SK-MEL-5 (cell line): ENCODE results near the gene NTRK2. TPM values are rescaled to one million over a fixed set of nuclear protein-coding genes. Genes with fewer than 3 reads are reported as not detected.

Experiments
- DNase-seq: peaks from one replicate; pipeline ENCODE4 v3.0.0-alpha.2; 2016; ENCODE audit warnings: low read depth, low spot score
- in situ Hi-C: cut with HindIII; loops from 2 replicates; pipeline ENCODE4 v1.10.0; 2016; ENCODE audit warnings: low sequenced_read_pairs, high pct_unique_total_duplicates, low pct_unique_long_range_greater_than_20kb
- total RNA-seq: library from RNA; depleted of rRNA; stranded (reverse); fragments of >200 nt; shearing (Covaris generic); gene quantifications from 2 replicates; pipeline ENCODE4 v1.2.3, GENCODE V29; 2014

Gene NTRK2
- total RNA-seq, 1 experiment from 2014 or later: 1.0 TPM

GRCh38 chr9:85016384-85017006 lies 347.0 kb downstream of the NTRK2 start:
- peak; percentile 95 for DNase-seq
- in situ Hi-C loops: no loop called here

DNA sequence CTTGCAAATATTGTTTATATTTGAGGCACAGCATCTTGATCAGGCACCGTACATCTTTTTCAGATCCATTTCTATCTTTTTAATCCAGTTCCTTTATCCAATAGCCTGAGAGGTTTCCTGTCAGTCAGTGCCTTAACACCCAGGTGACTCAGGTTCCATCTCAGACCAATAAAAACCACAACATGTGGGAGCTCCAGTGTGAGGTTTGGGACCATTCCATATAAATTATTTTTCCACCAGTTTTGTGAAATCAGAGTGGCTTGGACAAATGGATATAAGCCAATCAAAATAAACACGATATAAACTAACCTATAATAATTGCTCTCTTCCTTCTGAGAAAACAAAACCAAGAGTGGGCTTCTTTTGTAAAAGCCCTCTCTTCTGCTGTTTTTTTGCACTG lies 351.3 kb downstream of the NTRK2 start:
- in situ Hi-C loops: no loop called here
- DNase-seq: no peak

GRCh38 chr9:85021686-85022085 lies 352.2 kb downstream of the NTRK2 start:
- DNase-seq: no peak
- in situ Hi-C loops: no loop called here

DNA sequence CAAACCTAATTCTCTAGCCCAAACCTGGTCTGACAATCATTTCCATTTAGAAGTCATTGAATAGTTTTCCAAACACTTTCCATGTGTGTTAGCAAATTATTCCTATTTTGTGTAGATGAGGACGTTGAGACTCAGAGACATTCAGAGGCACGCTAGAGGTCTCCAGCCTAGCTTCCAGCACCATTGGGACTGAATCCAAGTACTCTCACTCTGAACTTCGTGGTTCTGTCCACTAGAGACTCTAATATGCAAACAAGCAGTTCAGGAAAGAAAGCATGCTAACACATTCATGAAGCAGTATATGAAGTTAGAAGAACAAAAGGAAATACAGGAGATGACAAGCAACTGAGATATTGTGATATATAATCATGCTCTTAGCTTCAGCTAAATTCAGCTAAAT lies 354.8 kb downstream of the NTRK2 start:
- DNase-seq: no peak
- in situ Hi-C loops: no loop called here

- no peak for DNase-seq
- in situ Hi-C loops: no loop called here
Measured at GRCh38 chr9:85025638-85026037, 356.1 kb downstream of the NTRK2 start.

- in situ Hi-C loops: no loop called here
Measured at GRCh38 chr9:85027870-85028269, 358.3 kb downstream of the NTRK2 start.

DNA sequence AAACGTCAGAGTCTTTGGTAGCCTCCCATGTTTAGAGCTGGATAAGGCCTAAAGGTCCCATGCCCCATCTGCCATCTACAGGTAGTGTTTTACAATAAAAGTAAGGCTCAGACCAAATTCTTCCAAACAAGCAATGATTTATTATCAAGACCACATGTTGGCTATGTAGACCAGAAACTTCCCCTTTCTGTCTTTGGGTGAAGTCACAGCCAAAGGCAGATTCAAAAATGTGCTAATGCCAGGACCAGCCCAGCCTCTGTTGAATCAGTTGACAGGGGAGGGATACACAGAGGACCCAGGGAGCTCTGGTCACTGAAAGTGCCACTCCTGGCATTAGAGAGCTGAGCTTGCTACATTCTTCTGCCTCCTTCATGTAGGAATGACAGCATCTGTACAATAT lies 360.8 kb downstream of the NTRK2 start:
- in situ Hi-C loops: no loop called here

More at GRCh38 chr9:85027870-85028269, 358.3 kb downstream of the NTRK2 start:
- DNase-seq: no peak

DNA sequence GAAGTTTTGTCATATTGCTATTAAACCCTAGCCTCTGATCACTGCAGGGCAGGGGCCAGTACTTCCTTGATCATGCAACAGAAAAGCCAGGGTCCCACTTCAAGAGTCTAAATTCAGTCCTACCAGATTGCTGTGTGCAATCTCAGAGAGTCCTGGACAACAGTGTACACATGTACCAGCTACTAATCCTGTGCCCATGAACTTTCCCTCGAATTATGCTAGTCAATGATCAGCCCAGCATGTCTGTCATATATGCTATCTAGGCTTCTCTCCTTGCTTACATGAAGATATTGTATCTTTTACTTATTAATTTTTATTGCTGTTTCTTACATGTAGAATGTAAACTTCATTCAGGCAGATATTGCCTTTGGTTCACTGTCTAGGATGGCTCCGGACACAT lies 367.0 kb downstream of the NTRK2 start:
- in situ Hi-C loops: no loop called here
- DNase-seq: no peak

More for the DNA sequence above, 360.8 kb downstream of the NTRK2 start:
- no peak for DNase-seq

- DNase-seq: peak; percentile 66
- in situ Hi-C loops: no loop called here
Measured at GRCh38 chr9:85038061-85038460, 368.5 kb downstream of the NTRK2 start.

DNA sequence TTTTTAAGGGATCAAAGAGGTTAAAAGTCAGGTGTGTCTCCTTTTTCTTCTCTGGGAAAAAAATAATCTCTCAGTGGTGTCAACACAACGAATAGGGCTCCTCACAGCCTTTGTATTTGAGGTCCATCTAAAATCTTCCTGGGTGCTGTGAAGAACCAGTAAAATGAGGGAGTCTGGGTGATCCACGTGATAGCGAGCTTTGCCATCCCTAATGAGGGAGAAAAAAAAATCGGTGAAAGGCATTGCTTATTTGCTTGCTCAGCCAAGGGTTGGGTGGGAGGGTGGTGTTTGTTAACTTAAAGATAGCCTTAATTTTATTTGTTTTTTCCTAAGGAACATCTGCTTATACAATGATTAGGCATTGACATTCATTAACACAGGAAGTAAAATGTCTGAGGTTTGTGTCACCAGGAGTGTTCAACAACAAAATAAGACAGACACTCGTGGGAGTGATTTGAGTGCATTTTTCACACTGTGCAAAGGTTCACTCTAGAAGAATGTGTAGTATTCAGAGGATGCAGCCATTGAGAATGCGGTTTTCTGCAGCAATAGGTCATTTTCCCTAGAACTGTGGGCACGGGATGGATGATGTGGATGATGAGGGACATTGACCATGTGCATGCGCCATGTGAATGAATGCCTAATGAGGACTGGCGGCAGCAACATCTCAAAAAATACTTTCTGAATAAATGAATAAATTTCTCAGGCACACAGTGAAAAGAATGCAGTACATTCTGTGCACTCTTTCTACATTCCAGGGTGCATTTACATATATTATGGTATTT lies 369.5 kb downstream of the NTRK2 start:
- DNase-seq: peak; percentile 16
- in situ Hi-C loops: no loop called here

DNA sequence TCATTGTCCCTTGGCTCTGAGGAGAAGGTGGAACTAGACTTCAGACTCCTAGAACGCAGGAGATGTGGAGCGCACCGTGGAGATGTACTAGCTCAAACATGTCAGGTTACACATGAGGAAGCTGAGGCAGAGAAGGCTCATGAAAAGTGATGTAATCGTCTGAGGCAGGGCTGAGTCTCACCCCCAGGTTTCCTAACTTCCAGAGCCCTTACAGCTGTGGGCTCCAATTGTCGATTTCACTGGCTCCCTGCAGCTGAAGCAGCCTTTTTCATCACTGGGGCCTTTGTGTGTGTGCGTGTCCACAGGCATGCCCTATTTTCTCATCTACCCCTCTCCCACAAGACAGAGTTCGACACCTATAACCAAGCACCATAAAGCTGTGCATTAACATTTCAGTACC lies 370.6 kb downstream of the NTRK2 start:
- in situ Hi-C loops: no loop called here
- no peak for DNase-seq

GRCh38 chr9:85040821-85041465 lies 371.4 kb downstream of the NTRK2 start:
- DNase-seq: no peak
- in situ Hi-C loops: no loop called here

DNA sequence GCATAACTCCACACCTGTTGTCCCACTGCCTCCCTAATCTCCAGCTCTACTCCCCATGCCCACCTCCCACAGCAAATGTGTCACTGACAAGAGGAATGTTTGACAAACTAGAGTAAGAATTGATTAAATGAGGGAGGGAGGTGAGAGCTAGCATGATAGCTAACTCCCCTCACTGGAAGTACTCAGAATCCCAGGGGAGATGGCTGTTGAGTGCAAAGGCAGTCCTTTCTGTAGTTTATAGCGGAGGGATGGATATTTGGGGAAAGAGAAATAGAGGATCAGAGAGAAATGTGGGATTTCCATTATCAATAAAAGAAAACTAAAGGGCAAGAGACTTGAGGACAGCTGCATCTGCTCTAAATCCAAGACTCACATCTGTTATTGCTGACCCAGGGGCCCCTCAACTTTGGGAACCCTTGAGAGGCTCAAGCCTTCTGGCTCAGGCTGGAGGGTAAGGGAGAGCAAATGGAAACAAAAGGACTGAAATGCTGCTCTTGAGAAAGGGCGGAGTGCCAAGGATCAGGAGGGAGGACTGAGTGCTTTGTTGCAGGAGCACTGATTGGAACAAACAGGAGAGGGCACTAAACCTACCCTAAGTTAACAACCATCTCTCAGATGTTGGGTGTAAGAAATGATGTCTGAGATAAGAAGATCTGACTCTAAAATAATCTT lies 372.1 kb downstream of the NTRK2 start:
- in situ Hi-C loops: no loop called here
- DNase-seq: peak; percentile 8

DNA sequence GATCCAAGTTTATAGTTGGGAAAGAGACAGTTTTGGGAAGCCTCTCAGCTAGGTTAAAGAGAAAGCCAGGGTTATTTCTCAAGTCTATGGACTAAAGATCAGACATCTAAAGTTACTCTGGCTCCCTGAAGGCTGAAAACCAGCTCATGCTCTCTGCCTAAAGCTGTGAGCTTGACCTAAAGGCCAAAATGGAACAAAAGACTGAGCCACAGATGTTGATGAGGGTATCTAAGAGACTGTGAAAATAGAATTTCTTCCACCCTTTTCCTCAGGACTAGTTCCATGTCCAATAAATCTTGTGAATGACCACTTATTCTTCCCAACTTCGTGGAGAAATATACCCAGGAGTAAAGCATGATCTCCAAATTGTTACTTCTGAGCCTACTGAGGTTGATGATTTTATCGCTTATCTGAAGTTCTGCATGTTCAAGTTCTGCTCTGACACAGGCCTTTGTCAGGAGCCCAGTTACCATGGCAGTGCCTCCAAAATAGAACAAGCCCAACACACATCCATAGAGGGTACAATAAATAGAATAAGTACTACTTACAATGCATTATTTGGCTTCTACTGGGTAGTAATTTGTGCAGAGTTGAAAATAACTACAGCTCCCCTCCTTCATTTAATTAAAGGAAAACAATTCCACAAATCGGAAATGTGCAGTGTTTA lies 373.6 kb downstream of the NTRK2 start:
- no peak for DNase-seq
- in situ Hi-C loops: no loop called here

- DNase-seq: no peak
- in situ Hi-C loops: no loop called here
Measured at GRCh38 chr9:85045271-85045670, 375.7 kb downstream of the NTRK2 start.

- no peak for DNase-seq
- in situ Hi-C loops: no loop called here
Measured at GRCh38 chr9:85046475-85046874, 376.9 kb downstream of the NTRK2 start.

GRCh38 chr9:85053206-85053786 lies 383.8 kb downstream of the NTRK2 start:
- in situ Hi-C loops: no loop called here
- peak; percentile 10 for DNase-seq
